Chondrocyte (in vitro differentiated cells): Measurements from ENCODE around the gene DEAF1. TPM values are rescaled to one million over a fixed set of nuclear protein-coding genes. Genes with fewer than 3 reads are reported as not detected.

Experiments
- DNase-seq: peaks from one replicate; pipeline ENCODE4 v3.0.0; 2021; ENCODE audit warnings: mixed read lengths, low spot score
- H3K27ac Mint-ChIP-seq: one replicate; pipeline ENCODE4 v1.8.0; 2021; ENCODE audit warnings: mild to moderate bottlenecking, moderate library complexity, mixed read lengths; ENCODE audit not compliant: unreplicated experiment
- H3K27me3 Mint-ChIP-seq: 2 replicates; pipeline ENCODE4 v1.8.0; 2021; ENCODE audit warnings: low read depth, mixed read lengths
- H3K36me3 Mint-ChIP-seq: 2 replicates; pipeline ENCODE4 v1.8.0; 2021; ENCODE audit warnings: low read depth, mixed read lengths
- H3K4me1 Mint-ChIP-seq: 2 replicates; pipeline ENCODE4 v1.8.0; 2021; ENCODE audit warnings: low read depth, mild to moderate bottlenecking, mixed read lengths
- H3K4me3 Mint-ChIP-seq: one replicate; pipeline ENCODE4 v1.8.0; 2021; ENCODE audit warnings: mild to moderate bottlenecking, moderate library complexity, mixed read lengths; ENCODE audit not compliant: unreplicated experiment
- H3K9me3 Mint-ChIP-seq: 2 replicates; pipeline ENCODE4 v1.8.0; 2021; ENCODE audit warnings: low read depth, mixed read lengths
- CTCF ChIP-seq: fragments of 200-600 bp; sonication (generic); IDR thresholded peaks from 2 replicates; pipeline ENCODE4 v1.5.0; 2021; ENCODE audit warnings: antibody characterized with exemption, mild to moderate bottlenecking, moderate library complexity
- total RNA-seq: library from RNA; stranded (reverse); gene quantifications from 3 replicates; pipeline ENCODE4 v1.2.1, GENCODE V29; 2021

DEAF1 gene
- total RNA-seq, 1 donor from 2014 or later: 67.6 TPM

- Mint-ChIP-seq H3K9me3 (no peaks in the 10 kb centered on the region), H3K36me3 (peaks cover 3% of the 10 kb centered on the region), H3K27me3 (no peaks in the 10 kb centered on the region), H3K4me3 (peak overlapping the region; percentile 80), H3K4me1 (peaks cover 47% of the 10 kb centered on the region), H3K27ac (peak overlapping the region; percentile 94)
- DNase-seq: no peak
- TF ChIP-seq CTCF: no peak
Observed at GRCh38 chr11:696955-697491, 2.0 kb upstream of the DEAF1 start.

GRCh38 chr11:695538-696248 is 671 bp upstream of the DEAF1 start, which contains the start of gene TMEM80:
TMEM80 (plus strand) TSS chr11:695816; CDS start chr11:695828, 12 bp downstream.
- peaks cover 60% of the 10 kb centered on the region for H3K4me1 Mint-ChIP-seq
- H3K36me3 Mint-ChIP-seq: peaks cover 2% of the 10 kb centered on the region
- peak within 1 kb of the TSS; percentile 80 for H3K4me3 Mint-ChIP-seq
- TF ChIP-seq CTCF: no peak
- peak within 1 kb of the TSS; percentile 94 for H3K27ac Mint-ChIP-seq
- H3K27me3 Mint-ChIP-seq: no peaks in the 10 kb centered on the region
- no peaks in the 10 kb centered on the region for H3K9me3 Mint-ChIP-seq
- DNase-seq: peak; percentile 99

GRCh38 chr11:695288-695537 is 191 bp upstream of the DEAF1 start:
- TF ChIP-seq CTCF: no peak
- H3K27ac Mint-ChIP-seq: peak overlapping the region; percentile 94
- no peaks in the 10 kb centered on the region for H3K27me3 Mint-ChIP-seq
- no peaks in the 10 kb centered on the region for H3K9me3 Mint-ChIP-seq
- peaks cover 2% of the 10 kb centered on the region for H3K36me3 Mint-ChIP-seq
- peak overlapping the region; percentile 80 for H3K4me3 Mint-ChIP-seq
- H3K4me1 Mint-ChIP-seq: peaks cover 65% of the 10 kb centered on the region
- DNase-seq: no peak

GRCh38 chr11:693887-694562 is 997 bp downstream of the DEAF1 start:
- Mint-ChIP-seq H3K4me3 (peak overlapping the region; percentile 78), H3K27me3 (no peaks in the 10 kb centered on the region), H3K36me3 (peaks cover 2% of the 10 kb centered on the region), H3K27ac (peak overlapping the region; percentile 97), H3K4me1 (peaks cover 72% of the 10 kb centered on the region), H3K9me3 (no peaks in the 10 kb centered on the region)
- no peak for DNase-seq
- TF ChIP-seq CTCF: no peak

GRCh38 chr11:693415-693831 is 1.6 kb downstream of the DEAF1 start:
- no peaks in the 10 kb centered on the region for H3K9me3 Mint-ChIP-seq
- H3K4me3 Mint-ChIP-seq: peak overlapping the region; percentile 78
- peaks cover 2% of the 10 kb centered on the region for H3K36me3 Mint-ChIP-seq
- peaks cover 68% of the 10 kb centered on the region for H3K4me1 Mint-ChIP-seq
- H3K27ac Mint-ChIP-seq: peak overlapping the region; percentile 97
- DNase-seq: no peak
- no peak for TF ChIP-seq CTCF
- H3K27me3 Mint-ChIP-seq: no peaks in the 10 kb centered on the region
